ENCODE results near the gene TNFAIP8L1.

Gene TNFAIP8L1

GRCh38 chr19:4701557-4701956 is 62.2 kb downstream of the TNFAIP8L1 start:
- no peak for TF ChIP-seq CTCF (IDR thresholded peaks at IDR 0.05; ENCODE audit: insufficient read depth, missing control alignments)
- no peak for FAIRE-seq
- DNase-seq (ENCODE audit: insufficient read length, low spot score): no peak

GRCh38 chr19:4702764-4703163 is 63.4 kb downstream of the TNFAIP8L1 start:
- FAIRE-seq: no peak
- no peak for TF ChIP-seq CTCF (IDR thresholded peaks at IDR 0.05; ENCODE audit: insufficient read depth, missing control alignments)
- DNase-seq (ENCODE audit: insufficient read length, low spot score): no peak

DNA sequence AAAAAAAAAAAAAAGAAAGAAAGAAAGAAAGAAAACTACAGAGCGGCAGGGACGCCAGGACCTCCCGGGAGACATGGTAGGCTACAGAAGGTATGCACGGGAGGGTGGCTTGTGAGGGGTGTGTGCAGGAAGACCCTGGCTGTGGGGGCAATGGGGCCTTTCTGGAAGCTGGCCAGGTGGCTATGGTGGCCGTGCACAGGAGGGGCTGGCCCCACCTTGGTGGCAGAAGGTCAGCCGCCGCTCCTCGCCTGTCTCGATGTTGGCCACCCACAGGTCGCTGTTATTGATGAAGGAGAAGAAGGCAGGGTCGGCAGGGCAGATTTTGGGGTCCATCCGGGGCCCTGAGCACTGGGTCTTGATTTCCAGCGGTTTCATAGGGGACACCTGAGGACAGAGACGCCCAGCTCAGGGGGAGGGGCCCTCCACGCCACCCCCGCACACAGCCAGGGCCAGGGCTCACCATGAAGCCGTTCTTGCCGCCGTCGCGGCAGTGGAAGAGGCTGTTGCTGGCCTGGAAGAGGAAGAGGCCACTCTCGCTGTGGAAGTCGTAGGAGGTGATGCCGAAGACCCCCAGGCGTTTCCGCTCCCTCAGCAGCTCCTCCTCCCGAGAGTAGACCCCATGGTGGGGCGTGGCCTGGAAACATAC is 64.5 kb downstream of the TNFAIP8L1 start:
- FAIRE-seq (no peak), DNase-seq (ENCODE audit: insufficient read length, low spot score) (no peak)
- no peak for TF ChIP-seq CTCF (IDR thresholded peaks at IDR 0.05; ENCODE audit: insufficient read depth, missing control alignments)

DNA sequence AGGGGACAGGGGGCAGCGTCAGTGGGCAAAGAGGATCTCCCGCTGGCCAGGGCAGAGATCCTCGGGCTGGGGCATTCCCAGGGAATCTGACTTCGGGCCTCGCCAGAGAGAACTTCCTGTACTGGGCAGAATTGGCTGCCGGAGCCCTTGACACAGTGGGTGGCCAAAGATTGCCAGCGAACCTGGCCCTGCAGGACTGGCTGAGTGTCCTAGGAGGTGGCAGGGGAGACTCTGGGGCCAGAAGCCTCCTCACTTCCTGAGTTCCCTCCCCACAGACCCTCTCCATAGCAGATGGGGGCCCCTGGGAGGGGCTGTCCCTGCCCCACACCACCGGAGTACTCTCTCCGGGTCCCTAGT is 65.0 kb downstream of the TNFAIP8L1 start:
- no peak for DNase-seq (ENCODE audit: insufficient read length, low spot score)
- no peak for FAIRE-seq
- TF ChIP-seq CTCF (IDR thresholded peaks at IDR 0.05; ENCODE audit: insufficient read depth, missing control alignments): no peak
